ENCODE results near the gene DPM3. TPM values are rescaled to one million over a fixed set of nuclear protein-coding genes. Genes with fewer than 3 reads are reported as not detected.
"Not testable (repeated sequence)": the region's sequence is repeated elsewhere in the genome, so short reads cannot be mapped to it uniquely, and the experiment has no call there.

The DPM3 gene
- total RNA-seq, 1 experiment from 2014 or later = 100 TPM

GRCh38 chr1:155125946-155126555 lies 14.3 kb downstream of the DPM3 start:
- DNase-seq (ENCODE audit: low spot score) = peak; percentile 76

- DNase-seq (ENCODE audit: low spot score) = no peak
These were observed 14.8 kb downstream of the DPM3 start for GRCh38 chr1:155125511-155125945.

GRCh38 chr1:155124503-155125463 lies 15.5 kb downstream of the DPM3 start:
- DNase-seq (ENCODE audit: low spot score) = no peak

- DNase-seq (ENCODE audit: low spot score) = no peak
These were observed 16.5 kb downstream of the DPM3 start for GRCh38 chr1:155123801-155124200.

GRCh38 chr1:155122308-155122707 lies 18.0 kb downstream of the DPM3 start:
- DNase-seq (ENCODE audit: low spot score) = no peak

GRCh38 chr1:155121249-155121648 lies 19.1 kb downstream of the DPM3 start:
- no peak for DNase-seq (ENCODE audit: low spot score)

- DNase-seq (ENCODE audit: low spot score) = peak; percentile 26
These were observed 20.1 kb downstream of the DPM3 start for GRCh38 chr1:155120253-155120652.

- not testable (repeated sequence) for DNase-seq (ENCODE audit: low spot score)
These were observed 22.2 kb downstream of the DPM3 start for GRCh38 chr1:155118090-155118489.

- no peak for DNase-seq (ENCODE audit: low spot score)
These were observed 22.7 kb downstream of the DPM3 start for GRCh38 chr1:155117610-155118009.

- no peak for DNase-seq (ENCODE audit: low spot score)
These were observed 24.1 kb downstream of the DPM3 start for GRCh38 chr1:155116113-155116764.

- no peak for DNase-seq (ENCODE audit: low spot score)
These were observed 26.8 kb downstream of the DPM3 start for GRCh38 chr1:155113450-155113980.

- DNase-seq (ENCODE audit: low spot score) = no peak
These were observed 29.5 kb downstream of the DPM3 start for GRCh38 chr1:155110826-155111225.

GRCh38 chr1:155110381-155110780 lies 29.9 kb downstream of the DPM3 start:
- DNase-seq (ENCODE audit: low spot score) = no peak

- DNase-seq (ENCODE audit: low spot score) = no peak
These were observed 32.0 kb downstream of the DPM3 start for GRCh38 chr1:155108296-155108695.

GRCh38 chr1:155107309-155108264 lies 32.7 kb downstream of the DPM3 start:
- peak; percentile 44 for DNase-seq (ENCODE audit: low spot score)

GRCh38 chr1:155106862-155107261 lies 33.5 kb downstream of the DPM3 start:
- no peak for DNase-seq (ENCODE audit: low spot score)

- no peak for DNase-seq (ENCODE audit: low spot score)
These were observed 34.7 kb downstream of the DPM3 start for GRCh38 chr1:155105604-155106011.

GRCh38 chr1:155104605-155105534 lies 35.5 kb downstream of the DPM3 start:
- DNase-seq (ENCODE audit: low spot score) = no peak

- no peak for DNase-seq (ENCODE audit: low spot score)
These were observed 37.0 kb downstream of the DPM3 start for GRCh38 chr1:155103325-155103724.

- no peak for DNase-seq (ENCODE audit: low spot score)
These were observed 41.0 kb downstream of the DPM3 start for GRCh38 chr1:155099331-155099730.
